ENCODE data around the gene SLC16A3. TPM values are rescaled to one million over a fixed set of nuclear protein-coding genes. Genes with fewer than 3 reads are reported as not detected.

The SLC16A3 gene
- total RNA-seq, 2 experiments from 2014 or later, result 93.4 to 99.0 TPM

GRCh38 chr17:82231312-82231561 lies 2.4 kb downstream of the SLC16A3 start:
- ATAC-seq (ENCODE audit: poor library complexity) (peak; percentile 10), DNase-seq (no peak)
- ChIA-PET CTCF (no interaction called here), POLR2A (interaction anchor here (0.8 to 1.1 kb wide), 3 partner anchors 66 to 102 kb away, joined by 3 to 4 read pairs (median 3); partner anchors contain the start of genes CD7 and SECTM1)
- Histone ChIP-seq H3K9me3 (ENCODE audit: control insufficient read depth in 1 of 2, insufficient read depth in 1 of 2, low read length in 2 of 2) (no peaks in the 10 kb centered on the region), H3K36me3 (ENCODE audit: insufficient read depth, low read length) (no peaks in the 10 kb centered on the region), H3K4me3 (ENCODE audit: low read length) (peak overlapping the region; percentile 43), H3K4me1 (ENCODE audit: insufficient read depth, low read length) (peaks cover 59% of the 10 kb centered on the region), H3K27me3 (ENCODE audit: control insufficient read depth in 1 of 2, insufficient read depth in 2 of 2, low read length in 2 of 2) (no peaks in the 10 kb centered on the region), H3K27ac (ENCODE audit: low read depth in 1 of 2, low read length in 2 of 2) (peak overlapping the region; percentile 34 to 38)
- Mint-ChIP-seq H3K27me3 (no peaks in the 10 kb centered on the region), H3K4me1 (ENCODE audit: low read depth) (peaks cover 23% of the 10 kb centered on the region), H3K4me3 (no peak overlapping the region), H3K27ac (no peak overlapping the region), H3K36me3 (ENCODE audit: low read depth) (no peaks in the 10 kb centered on the region), H3K9me3 (no peaks in the 10 kb centered on the region)
- no peak for TF ChIP-seq CTCF (IDR thresholded peaks at IDR 0.05)
- intact Hi-C loops (cut with DNase I, micrococcal nuclease), result loop anchor here in 1 of 2 experiments (10.0 kb wide), 2 partner anchors 64 to 196 kb away; partner anchors contain the start of genes DCXR and RAC3

- Mint-ChIP-seq H3K4me3 (no peak overlapping the region), H3K9me3 (no peaks in the 10 kb centered on the region), H3K4me1 (ENCODE audit: low read depth) (peaks cover 26% of the 10 kb centered on the region), H3K27ac (peak overlapping the region; percentile 20), H3K36me3 (ENCODE audit: low read depth) (no peaks in the 10 kb centered on the region), H3K27me3 (no peaks in the 10 kb centered on the region)
- intact Hi-C loops (cut with DNase I, micrococcal nuclease), result loop anchor here in 1 of 2 experiments (10.0 kb wide), 2 partner anchors 63 to 197 kb away; partner anchors contain the start of genes DCXR and RAC3
- peak overlapping the region; percentile 43 for H3K4me3 ChIP-seq (ENCODE audit: low read length)
- DNase-seq (peak in 5 of 14 experiments; percentile 26 to 67 (median 45)), ATAC-seq (ENCODE audit: poor library complexity) (no peak)
- peak overlapping the region; percentile 34 to 38 for H3K27ac ChIP-seq (ENCODE audit: low read depth in 1 of 2, low read length in 2 of 2)
- no peaks in the 10 kb centered on the region for H3K9me3 ChIP-seq (ENCODE audit: control insufficient read depth in 1 of 2, insufficient read depth in 1 of 2, low read length in 2 of 2)
- H3K4me1 ChIP-seq (ENCODE audit: insufficient read depth, low read length), result peaks cover 64% of the 10 kb centered on the region
- no peak for TF ChIP-seq CTCF (IDR thresholded peaks at IDR 0.05)
- CTCF ChIA-PET, result no interaction called here
- no peaks in the 10 kb centered on the region for H3K36me3 ChIP-seq (ENCODE audit: insufficient read depth, low read length)
- no peaks in the 10 kb centered on the region for H3K27me3 ChIP-seq (ENCODE audit: control insufficient read depth in 1 of 2, insufficient read depth in 2 of 2, low read length in 2 of 2)
- POLR2A ChIA-PET, result interaction anchor here (0.8 to 1.1 kb wide), 3 partner anchors 66 to 101 kb away, joined by 3 to 4 read pairs (median 3); partner anchors contain the start of genes CD7 and SECTM1
These were observed 2.9 kb downstream of the SLC16A3 start for GRCh38 chr17:82231562-82232321.

GRCh38 chr17:82232322-82232820 lies 3.5 kb downstream of the SLC16A3 start:
- POLR2A ChIA-PET, result no interaction called here
- Histone ChIP-seq H3K4me3 (ENCODE audit: low read length) (no peak overlapping the region), H3K36me3 (ENCODE audit: insufficient read depth, low read length) (peaks cover 2% of the 10 kb centered on the region), H3K27me3 (ENCODE audit: control insufficient read depth in 1 of 2, insufficient read depth in 2 of 2, low read length in 2 of 2) (no peaks in the 10 kb centered on the region), H3K27ac (ENCODE audit: low read depth in 1 of 2, low read length in 2 of 2) (no peak overlapping the region), H3K4me1 (ENCODE audit: insufficient read depth, low read length) (peaks cover 64% of the 10 kb centered on the region), H3K9me3 (ENCODE audit: control insufficient read depth in 1 of 2, insufficient read depth in 1 of 2, low read length in 2 of 2) (no peaks in the 10 kb centered on the region)
- CTCF ChIA-PET, result interaction anchor here (0.6 kb wide), 1 partner anchor 202 kb away, joined by 3 read pairs; no protein-coding TSS in a partner anchor
- H3K4me1 Mint-ChIP-seq (ENCODE audit: low read depth), result peaks cover 26% of the 10 kb centered on the region
- no peaks in the 10 kb centered on the region for H3K36me3 Mint-ChIP-seq (ENCODE audit: low read depth)
- peak overlapping the region; percentile 20 for H3K27ac Mint-ChIP-seq
- no peaks in the 10 kb centered on the region for H3K9me3 Mint-ChIP-seq
- intact Hi-C loops (cut with DNase I, micrococcal nuclease), result loop anchor here in 1 of 2 experiments (10.0 kb wide), 2 partner anchors 62 to 198 kb away; partner anchors contain the start of genes DCXR and RAC3
- no peak overlapping the region for H3K4me3 Mint-ChIP-seq
- TF ChIP-seq CTCF (IDR thresholded peaks at IDR 0.05), result no peak
- no peak for ATAC-seq (ENCODE audit: poor library complexity)
- H3K27me3 Mint-ChIP-seq, result no peaks in the 10 kb centered on the region
- DNase-seq, result peak in 1 of 14 experiments; percentile 15
